Peyer's patch (tissue), 4 donors: ENCODE results near the gene SPATA13.

Experiments used
- POLR2A ChIP-seq, 2 donors: fragments of 450-650 bp; IDR thresholded peaks; one replicate each; pipeline ENCODE4 v1.5.1; 2017; ENCODE audit warnings: antibody characterized with exemption in 2 of 2, mild to moderate bottlenecking in 2 of 2, moderate library complexity in 2 of 2
- TF ChIP-seq, protein P1 (sequence below), 6 experiments: fragments of 450-650 bp in 4 of 6; fragments of 200-600 bp in 2 of 6; sonication (generic) in 1 of 6; IDR thresholded peaks; one replicate each; pipeline ENCODE4 v1.5.1; 2017 to 2019; ENCODE audit warnings: antibody characterized with exemption in 6 of 6, mild to moderate bottlenecking in 3 of 6, moderate library complexity in 1 of 6

DNA sequence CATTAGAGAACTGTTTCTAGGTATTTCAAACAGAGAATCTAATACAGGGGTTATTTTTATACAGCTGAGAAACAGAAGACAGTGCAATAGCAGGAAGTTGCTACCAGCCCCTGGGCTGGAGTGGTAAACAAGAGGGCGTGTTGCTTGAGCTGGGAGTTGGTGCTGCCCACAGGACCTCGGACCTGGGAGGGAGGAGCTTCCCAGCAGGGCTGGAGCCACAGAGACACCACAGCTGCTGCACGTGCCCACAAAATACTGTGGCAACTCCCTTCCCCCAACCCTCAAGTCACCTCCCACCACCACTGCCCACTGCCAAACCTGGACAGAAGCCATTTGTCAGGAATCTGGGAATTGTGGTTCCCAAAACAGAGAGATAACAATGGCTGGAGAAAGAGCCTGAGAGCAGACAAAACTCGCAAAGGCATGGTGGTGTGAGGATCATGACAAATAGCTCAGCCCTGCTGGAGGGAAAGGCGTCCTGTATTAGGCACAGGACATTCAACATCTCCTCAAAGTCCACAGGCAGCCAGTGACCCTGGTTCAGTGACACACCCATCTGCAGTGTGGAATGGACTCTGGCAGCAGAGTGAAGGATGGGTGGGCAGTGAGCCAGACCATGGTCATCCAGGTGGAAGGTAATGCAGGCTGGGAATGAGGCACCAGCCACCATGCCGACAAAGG, 57.2 kb downstream of the SPATA13 start:
- TF ChIP-seq, protein P1, sequence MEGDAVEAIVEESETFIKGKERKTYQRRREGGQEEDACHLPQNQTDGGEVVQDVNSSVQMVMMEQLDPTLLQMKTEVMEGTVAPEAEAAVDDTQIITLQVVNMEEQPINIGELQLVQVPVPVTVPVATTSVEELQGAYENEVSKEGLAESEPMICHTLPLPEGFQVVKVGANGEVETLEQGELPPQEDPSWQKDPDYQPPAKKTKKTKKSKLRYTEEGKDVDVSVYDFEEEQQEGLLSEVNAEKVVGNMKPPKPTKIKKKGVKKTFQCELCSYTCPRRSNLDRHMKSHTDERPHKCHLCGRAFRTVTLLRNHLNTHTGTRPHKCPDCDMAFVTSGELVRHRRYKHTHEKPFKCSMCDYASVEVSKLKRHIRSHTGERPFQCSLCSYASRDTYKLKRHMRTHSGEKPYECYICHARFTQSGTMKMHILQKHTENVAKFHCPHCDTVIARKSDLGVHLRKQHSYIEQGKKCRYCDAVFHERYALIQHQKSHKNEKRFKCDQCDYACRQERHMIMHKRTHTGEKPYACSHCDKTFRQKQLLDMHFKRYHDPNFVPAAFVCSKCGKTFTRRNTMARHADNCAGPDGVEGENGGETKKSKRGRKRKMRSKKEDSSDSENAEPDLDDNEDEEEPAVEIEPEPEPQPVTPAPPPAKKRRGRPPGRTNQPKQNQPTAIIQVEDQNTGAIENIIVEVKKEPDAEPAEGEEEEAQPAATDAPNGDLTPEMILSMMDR (IDR thresholded peaks at IDR 0.05) = peak in 3 of 6 experiments; percentile 28 to 36 (median 29)
- peak; percentile 13 to 36 for TF ChIP-seq POLR2A (IDR thresholded peaks at IDR 0.05)
